ENCODE measurements around the gene ITIH4.

GRCh38 chr3:52874160-52874701, 43.8 kb upstream of the ITIH4 start:
- no peak for TF ChIP-seq CTCF (IDR thresholded peaks at IDR 0.05; ENCODE audit: poor library complexity)
- TF ChIP-seq EZH2 (IDR thresholded peaks at IDR 0.05; ENCODE audit: borderline replicate concordance) = no peak
- TF ChIP-seq EZH2phosphoT487 (IDR thresholded peaks at IDR 0.05; ENCODE audit: low read depth, severe bottlenecking, unreplicated experiment) = no peak
